HG02981 (cell line): ENCODE measurements around the gene APOA1.

Experiments
- ATAC-seq: cut with Tn5 transposase; IDR thresholded peaks from one replicate; pipeline ENCODE4 v1.9.1; 2021; ENCODE audit warnings: mild to moderate bottlenecking, moderate library complexity; ENCODE audit not compliant: unreplicated experiment

Gene APOA1

GRCh38 chr11:116837231-116838091 is at the start of gene APOA1:
Gene APOA1, minus strand, starts transcription at chr11:116837622. Its CDS starts 235 bp downstream, at chr11:116837387.
- ATAC-seq: no peak

GRCh38 chr11:116885951-116886655 is 48.7 kb upstream of the APOA1 start:
- no peak for ATAC-seq

GRCh38 chr11:116882386-116882785 is 45.0 kb upstream of the APOA1 start:
- ATAC-seq: no peak

GRCh38 chr11:116881143-116881542 is 43.7 kb upstream of the APOA1 start:
- no peak for ATAC-seq

- no peak for ATAC-seq
Measured at GRCh38 chr11:116879800-116880625, 42.6 kb upstream of the APOA1 start.

- no peak for ATAC-seq
Measured at GRCh38 chr11:116876656-116877055, 39.2 kb upstream of the APOA1 start.

- ATAC-seq: no peak
Measured at GRCh38 chr11:116875194-116875593, 37.8 kb upstream of the APOA1 start.

- no peak for ATAC-seq
Measured at GRCh38 chr11:116874251-116874650, 36.8 kb upstream of the APOA1 start.

GRCh38 chr11:116873381-116873780 is 36.0 kb upstream of the APOA1 start:
- ATAC-seq: no peak

- ATAC-seq: no peak
Measured at GRCh38 chr11:116871248-116871647, 33.8 kb upstream of the APOA1 start.

GRCh38 chr11:116870054-116870453 is 32.6 kb upstream of the APOA1 start:
- ATAC-seq: no peak

- no peak for ATAC-seq
Measured at GRCh38 chr11:116869610-116870009, 32.2 kb upstream of the APOA1 start.

GRCh38 chr11:116868066-116868465 is 30.6 kb upstream of the APOA1 start:
- no peak for ATAC-seq

- no peak for ATAC-seq
Measured at GRCh38 chr11:116867619-116868018, 30.2 kb upstream of the APOA1 start.

GRCh38 chr11:116866804-116867455 is 29.5 kb upstream of the APOA1 start:
- no peak for ATAC-seq

- ATAC-seq: no peak
Measured at GRCh38 chr11:116865696-116866095, 28.3 kb upstream of the APOA1 start.

- no peak for ATAC-seq
Measured at GRCh38 chr11:116864531-116864930, 27.1 kb upstream of the APOA1 start.

- no peak for ATAC-seq
Measured at GRCh38 chr11:116862951-116863350, 25.5 kb upstream of the APOA1 start.

- ATAC-seq: no peak
Measured at GRCh38 chr11:116862185-116862584, 24.8 kb upstream of the APOA1 start.

GRCh38 chr11:116861539-116861938 is 24.1 kb upstream of the APOA1 start:
- no peak for ATAC-seq

GRCh38 chr11:116860303-116860702 is 22.9 kb upstream of the APOA1 start:
- ATAC-seq: no peak
